Activated T-cell treated with anti-CD3 and anti-CD28 coated beads for 24 hours (primary cell): ENCODE measurements around the gene HOMER1.

ENCODE experiments used
- DNase-seq: peaks from one replicate; pipeline ENCODE4 v3.0.0-alpha.2; 2020; ENCODE audit warnings: low read depth

The HOMER1 gene

DNA sequence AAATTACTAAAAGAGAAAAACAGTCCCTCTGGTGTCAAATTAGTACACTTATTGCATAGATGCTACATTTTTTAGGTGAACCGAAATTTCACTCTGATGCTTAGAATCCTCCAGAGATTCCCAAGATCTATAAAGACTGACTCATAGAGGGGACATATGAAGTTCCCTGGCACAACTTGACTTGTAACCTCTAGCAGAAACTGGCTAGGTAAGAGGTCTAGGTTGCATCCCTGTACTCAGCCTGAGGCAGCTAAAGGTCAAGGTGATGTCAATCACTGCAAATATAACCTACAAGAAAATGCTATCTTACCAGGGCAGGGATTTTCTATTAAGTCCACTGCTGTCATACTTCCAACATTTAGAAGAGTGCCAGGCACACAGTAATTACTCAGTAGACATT is 24.2 kb downstream of the HOMER1 start:
- no peak for DNase-seq

- no peak for DNase-seq
These were observed 25.2 kb downstream of the HOMER1 start for GRCh38 chr5:79488775-79489174.

DNA sequence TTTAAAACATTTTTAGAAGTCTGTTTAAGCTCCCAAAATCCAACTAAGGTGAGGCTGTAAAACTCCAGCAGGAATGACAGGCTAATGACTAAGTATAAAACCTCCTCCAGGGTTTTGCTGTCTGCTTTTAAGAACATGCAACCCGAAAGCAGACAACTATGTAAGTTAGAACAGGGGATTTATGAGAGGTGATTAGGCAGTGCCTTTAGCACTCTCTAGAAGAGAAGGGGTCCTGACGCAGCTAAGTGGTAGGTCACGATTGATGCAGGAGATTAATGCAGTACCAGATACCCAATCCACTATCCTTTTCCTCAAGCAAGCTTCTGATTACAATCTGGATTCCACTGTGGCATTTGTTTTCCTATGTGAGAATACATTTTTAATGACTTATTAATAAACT is 25.9 kb downstream of the HOMER1 start:
- no peak for DNase-seq

- DNase-seq, result no peak
These were observed 26.7 kb downstream of the HOMER1 start for GRCh38 chr5:79487251-79487650.

DNA sequence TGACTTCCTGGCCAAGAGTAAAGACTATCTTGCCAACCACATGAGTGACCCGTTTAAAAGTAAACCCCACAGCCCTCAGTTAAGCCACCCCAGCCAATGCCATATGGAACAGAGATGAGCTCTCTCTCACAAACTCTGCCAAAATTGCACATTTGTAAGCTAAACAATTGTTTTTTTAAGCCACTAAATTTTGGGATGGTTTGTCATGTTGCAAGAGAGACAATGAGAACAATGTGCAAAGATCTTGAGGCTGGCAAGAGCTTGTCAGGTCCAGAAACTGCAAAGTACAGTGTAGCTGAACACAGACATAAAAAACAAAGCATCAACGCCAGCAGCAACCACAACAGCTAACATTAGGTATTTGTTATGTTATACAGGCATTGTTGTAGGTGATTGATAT is 27.8 kb downstream of the HOMER1 start:
- no peak for DNase-seq

DNA sequence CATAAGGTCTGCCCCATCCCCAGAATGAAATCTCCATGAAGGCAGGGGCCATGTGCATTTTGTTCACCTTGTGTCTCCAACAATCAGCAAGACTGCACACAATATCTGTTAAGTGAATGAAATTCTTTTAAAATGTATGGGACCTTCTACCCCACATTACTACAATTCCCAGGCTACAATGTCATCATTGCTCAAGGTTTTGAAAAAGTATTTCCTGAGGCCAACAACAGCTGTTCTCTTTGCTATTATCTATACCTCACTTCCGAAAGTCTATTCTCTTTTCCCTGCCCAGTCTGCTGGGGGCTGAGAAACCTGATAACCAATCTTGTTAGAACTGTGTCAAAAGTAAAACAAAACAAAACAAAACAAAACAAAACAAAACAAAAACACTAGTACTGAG is 29.2 kb downstream of the HOMER1 start:
- DNase-seq, result no peak

DNA sequence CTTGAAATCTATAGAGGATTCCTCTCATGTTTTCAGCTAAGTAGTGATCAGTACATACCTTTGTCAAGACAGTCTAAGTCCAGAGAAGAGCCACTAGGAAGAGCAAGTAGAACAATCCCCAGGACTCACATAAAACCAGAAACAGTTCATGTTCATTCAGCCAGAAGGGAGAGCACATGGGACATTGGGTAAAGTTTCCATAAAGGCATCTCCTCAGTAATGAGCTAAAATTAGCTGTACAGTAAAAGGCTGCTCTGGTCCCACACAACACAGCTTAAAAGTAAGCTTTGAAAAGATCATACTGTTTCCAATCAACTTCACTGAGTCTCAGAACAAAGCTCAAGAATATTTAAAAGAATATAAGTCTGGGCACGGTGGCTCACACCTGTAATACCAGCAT is 32.4 kb downstream of the HOMER1 start:
- no peak for DNase-seq

- no peak for DNase-seq
These were observed 32.9 kb downstream of the HOMER1 start for GRCh38 chr5:79480991-79481390.

DNA sequence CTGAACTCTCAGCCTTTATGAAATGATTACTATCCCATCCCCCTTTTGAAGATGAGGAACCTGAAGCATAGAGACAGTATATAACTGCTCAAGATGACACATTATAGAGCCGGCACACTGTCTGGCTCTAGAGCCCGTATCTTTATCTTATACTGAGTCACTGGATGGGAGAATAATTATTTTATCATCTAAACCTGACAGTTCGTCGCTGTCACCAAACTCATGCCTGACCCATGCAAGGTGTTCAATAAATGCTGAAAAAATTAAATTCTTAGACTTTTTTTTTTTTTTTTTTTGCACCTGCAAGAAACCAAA is 38.8 kb downstream of the HOMER1 start:
- no peak for DNase-seq

- DNase-seq, result no peak
These were observed 39.4 kb downstream of the HOMER1 start for GRCh38 chr5:79474367-79475151.

- DNase-seq, result no peak
These were observed 42.4 kb downstream of the HOMER1 start for GRCh38 chr5:79471556-79471955.

DNA sequence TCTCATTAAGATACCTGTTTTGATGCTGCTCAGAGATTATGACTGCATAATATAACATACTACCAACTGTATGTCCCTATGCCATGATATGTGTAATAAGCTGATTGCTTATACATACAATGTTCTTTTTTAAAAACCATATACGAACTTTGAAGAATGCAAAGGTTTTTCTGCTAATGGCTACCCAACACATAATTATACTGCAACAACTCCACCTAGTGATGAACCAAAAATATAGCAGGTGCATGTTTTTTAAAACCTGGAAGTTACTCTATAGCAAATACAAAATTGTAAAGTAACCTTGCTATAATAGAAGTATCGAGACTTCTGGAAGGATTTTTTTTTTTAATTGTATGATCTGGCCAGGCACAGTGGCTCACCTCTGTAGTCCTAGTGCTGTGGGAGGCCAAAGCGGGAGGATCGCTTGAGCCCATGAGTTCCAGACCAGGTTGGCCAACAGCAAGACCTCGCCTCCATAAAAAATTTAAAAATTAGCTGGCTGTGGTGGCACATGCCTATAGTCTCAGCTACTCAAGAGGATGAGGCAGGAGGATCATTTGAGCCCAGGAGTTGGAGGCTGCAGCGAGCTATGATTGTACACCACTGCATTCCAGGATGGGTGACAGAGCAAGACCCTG is 49.1 kb downstream of the HOMER1 start:
- no peak for DNase-seq

DNA sequence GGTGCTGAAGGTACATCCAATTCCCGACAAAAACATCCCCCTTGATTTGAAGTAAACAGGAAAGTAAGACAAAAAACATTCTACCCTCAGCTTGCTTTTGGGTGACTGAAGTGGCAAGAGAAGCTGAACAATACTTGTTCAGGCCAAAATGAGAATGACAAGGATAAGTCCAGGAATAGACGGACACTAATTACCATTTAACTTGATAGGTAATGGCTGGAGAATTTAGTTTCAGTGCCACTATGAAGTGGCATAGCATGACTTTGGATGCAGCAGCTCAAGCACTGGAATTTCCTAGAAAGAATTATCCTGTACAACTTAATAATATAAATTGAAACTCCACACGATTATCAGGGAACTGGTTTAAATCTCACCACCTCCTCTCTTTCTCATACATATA is 49.7 kb downstream of the HOMER1 start:
- DNase-seq, result no peak

DNA sequence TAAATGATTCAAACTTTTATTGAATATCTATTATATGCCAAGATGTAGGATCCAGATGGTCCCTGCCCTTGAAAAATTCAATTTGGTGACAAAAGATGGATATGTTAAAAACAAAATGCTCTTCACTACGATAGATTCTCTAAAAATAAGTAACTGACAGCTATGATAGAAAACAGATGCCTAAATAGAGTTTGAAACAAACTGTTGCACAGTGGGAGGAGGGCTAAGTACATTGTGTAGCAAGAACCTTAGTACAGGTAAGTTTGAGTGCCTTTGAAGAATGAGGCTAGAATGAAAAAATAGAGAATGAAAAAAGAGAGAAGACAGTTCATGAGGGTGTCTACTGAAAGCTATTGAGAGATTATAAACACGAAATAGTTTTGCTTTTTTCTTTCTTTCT is 54.3 kb downstream of the HOMER1 start:
- DNase-seq, result no peak

- no peak for DNase-seq
These were observed 56.9 kb downstream of the HOMER1 start for GRCh38 chr5:79456890-79457583.

GRCh38 chr5:79456400-79456799 is 57.5 kb downstream of the HOMER1 start:
- no peak for DNase-seq

DNA sequence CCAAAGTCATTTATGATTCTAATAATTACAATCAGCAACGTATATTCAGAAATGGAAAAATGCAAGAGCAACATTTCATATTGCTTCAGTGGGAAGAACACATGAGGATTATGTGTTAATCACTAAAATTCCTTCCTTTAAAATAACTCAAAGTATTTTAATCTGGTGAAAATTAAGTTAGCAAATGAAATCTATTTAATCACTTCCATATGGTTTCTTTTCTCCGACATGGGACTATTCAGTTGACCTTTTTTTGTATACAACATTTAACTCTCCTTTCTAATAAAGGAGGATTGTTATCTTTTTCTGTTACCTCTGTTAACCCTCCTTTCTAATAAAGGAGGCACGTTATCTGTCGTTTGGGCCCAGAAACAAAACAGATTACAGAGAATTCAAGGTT is 59.9 kb downstream of the HOMER1 start:
- no peak for DNase-seq

GRCh38 chr5:79448336-79448735 is 65.6 kb downstream of the HOMER1 start:
- DNase-seq, result no peak

DNA sequence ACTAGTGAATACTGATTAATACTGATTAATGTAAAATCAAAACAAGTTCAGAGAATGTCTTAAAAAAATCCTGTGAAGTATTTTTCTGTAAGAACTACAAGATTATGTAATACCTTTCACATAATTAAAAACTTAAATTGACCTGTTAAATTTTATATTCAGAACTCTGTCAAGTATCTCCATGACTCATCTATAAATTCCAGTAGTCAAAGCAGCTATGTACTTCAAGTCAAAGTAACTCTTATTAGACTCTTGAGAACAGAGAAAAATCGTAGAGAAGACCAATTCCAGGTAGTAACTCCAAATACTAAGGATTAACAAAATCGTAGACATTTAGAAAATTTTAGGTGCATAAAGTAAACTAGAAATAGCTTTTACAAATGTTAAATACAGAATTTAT is 77.1 kb downstream of the HOMER1 start:
- no peak for DNase-seq

DNA sequence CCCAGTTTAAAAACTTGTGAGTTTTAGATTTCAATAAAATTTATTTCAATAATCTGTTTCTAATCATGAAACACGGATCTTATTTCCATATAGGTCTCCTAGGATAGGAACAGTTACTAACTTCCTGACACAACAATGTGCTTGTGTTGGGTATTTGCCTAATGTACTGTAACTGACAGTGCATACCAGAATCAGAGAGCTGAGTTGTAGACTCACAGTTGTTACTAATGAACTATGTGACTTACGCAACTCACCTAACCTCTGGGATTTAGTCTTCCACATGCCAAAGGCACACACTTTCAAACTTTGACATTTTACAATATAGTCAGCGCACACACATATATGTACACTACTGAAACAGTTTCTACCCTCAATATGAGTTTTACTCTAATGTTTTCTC is 77.7 kb downstream of the HOMER1 start:
- DNase-seq, result no peak

DNA sequence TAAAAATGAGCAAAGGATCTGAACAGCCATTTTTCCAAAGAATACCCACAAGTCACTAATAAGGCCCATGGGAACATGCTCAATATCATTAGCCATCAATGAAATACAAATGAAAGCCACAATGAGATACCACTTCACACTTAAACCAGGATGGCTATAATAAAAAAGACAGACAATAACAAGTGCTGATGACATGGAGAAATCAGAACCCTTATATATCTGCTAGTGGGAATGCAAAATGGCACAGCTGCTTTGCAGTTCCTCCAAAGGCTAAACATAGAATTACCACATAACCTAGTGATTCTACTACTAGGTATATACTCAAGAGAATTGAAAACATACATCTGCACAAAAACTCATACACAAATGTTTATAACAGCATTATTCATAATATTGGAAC is 83.7 kb downstream of the HOMER1 start:
- no peak for DNase-seq

DNA sequence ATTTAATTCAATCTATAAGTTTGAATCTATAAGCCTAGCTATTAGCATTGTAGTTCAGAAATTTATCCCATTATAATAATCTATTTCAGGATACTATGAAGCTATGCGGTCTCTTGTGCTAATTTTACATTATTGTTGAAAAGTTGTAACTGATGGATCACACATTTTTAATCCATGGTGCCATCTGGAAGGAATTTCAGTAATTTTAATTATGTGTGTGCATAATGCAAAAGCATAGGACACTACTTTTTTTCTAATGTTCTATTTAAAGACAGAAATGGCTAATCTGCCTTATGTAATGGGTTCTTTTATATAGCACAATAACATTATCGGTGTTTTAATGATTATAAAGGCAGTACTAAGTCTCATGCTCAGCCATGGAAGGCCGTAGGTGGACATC is 90.6 kb downstream of the HOMER1 start:
- no peak for DNase-seq

DNA sequence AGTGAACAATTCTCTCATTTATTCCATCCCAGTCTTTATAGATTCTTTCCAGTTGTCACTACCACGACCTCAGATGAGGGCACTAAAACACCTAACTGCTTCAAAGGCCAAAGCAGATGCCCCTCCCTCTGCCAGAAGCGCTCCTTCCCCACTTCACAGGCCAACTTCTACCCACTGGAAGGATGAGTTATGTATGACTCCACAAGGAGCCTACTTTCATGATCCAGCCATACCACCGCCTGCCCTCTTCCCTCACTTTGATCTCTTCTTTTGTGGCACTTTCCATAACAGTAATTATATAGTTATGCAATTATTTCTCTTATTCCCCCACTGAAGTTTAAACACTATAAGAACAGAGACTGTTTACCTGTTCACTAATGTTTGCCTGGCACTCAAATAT is 93.7 kb downstream of the HOMER1 start:
- no peak for DNase-seq

- no peak for DNase-seq
These were observed 95.7 kb downstream of the HOMER1 start for GRCh38 chr5:79418276-79418675.
